Hematopoietic multipotent progenitor cell treated with erythropoietin and hydrocortisone succinate and interleukin-3 and kit ligand, for 15 days (in vitro differentiated cells): Measurements from ENCODE around the gene SMNDC1.
"Not testable (repeated sequence)": the region's sequence is repeated elsewhere in the genome, so short reads cannot be mapped to it uniquely, and the experiment has no call there.

ENCODE experiments used
- DNase-seq: peaks from one replicate; pipeline ENCODE4 v3.0.0-alpha.2; 2015; ENCODE audit warnings: low spot score

The SMNDC1 gene

DNA sequence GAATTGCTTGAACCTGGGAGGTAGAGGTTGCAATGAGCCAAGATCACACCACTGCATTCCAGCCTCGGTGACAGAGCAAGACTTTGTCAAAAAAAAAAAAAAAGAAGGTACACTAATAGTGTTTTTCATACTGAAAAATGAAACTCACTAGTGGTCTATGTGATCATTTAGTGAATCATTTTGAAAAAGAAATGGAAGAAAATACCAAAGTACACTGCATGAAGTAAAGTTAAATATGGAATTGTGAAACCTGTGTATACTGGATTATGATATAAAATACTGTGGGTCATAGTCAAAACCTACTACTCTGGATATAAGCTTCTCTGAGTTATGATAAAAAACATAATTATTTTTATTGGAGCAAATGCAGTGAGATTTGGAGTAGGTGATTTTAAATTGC is 55.2 kb downstream of the SMNDC1 start:
- not testable (repeated sequence) for DNase-seq

DNA sequence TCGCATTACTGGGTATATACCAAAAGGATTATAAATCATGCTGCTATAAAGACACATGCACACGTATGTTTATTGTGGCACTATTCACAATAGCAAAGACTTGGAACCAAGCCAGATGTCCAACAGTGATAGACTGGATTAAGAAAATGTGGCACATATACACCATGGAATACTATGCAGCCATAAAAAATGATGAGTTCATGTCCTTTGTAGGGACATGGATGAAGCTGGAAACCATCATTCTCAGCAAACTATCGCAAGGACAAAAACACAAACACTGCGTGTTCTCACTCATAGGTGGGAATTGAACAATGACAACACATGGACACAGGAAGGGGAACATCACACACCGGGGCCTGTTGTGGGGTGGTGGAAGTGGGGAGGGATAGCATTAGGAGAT is 56.9 kb downstream of the SMNDC1 start:
- not testable (repeated sequence) for DNase-seq

GRCh38 chr10:110244550-110244949 is 60.2 kb downstream of the SMNDC1 start:
- no peak for DNase-seq

GRCh38 chr10:110242511-110242910 is 62.2 kb downstream of the SMNDC1 start:
- no peak for DNase-seq

DNA sequence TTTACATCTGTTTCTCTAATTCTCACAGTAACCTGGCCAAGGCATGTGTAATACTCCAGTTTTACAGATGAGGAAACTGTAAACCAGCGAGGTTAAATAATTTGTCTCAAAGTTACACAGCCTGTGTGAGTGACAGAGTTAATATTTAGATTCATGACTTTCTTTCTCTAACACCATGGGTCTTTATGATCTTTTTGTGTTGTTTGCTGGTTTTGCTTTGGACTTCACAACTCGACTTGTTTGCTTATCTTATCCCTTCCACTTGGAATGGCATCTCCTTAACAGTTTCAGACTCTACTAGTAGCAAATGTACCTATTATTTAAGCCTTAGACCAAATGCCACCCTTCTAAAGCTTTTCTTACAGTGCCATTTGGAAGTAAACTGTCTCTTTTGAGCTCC is 62.9 kb downstream of the SMNDC1 start:
- DNase-seq: no peak

DNA sequence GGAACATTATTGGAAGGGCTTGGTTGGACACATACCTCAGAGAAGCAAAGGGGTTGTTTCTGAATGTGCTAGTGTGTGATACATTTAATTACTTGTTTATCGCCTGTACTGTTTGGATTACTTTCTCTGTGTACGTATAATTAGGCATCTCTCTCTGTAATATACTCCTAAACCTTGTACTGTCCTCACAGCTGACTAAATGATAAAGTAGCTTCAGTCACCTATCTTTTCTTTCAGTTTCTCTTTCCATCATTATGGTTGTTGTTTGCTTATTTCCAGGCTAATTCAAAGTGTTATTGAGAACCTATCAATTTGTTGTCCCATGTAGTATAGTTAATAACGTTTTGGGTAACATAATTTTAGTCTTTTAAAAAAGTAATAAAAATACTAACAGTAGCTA is 63.3 kb downstream of the SMNDC1 start:
- DNase-seq: peak; percentile 47
